ENCODE results near the gene GNB1. TPM values are rescaled to one million over a fixed set of nuclear protein-coding genes. Genes with fewer than 3 reads are reported as not detected.
A peak's percentile ranks its signal among the peaks of the same experiment; 100 is the strongest.
"Not testable (repeated sequence)": the region's sequence is repeated elsewhere in the genome, so short reads cannot be mapped to it uniquely, and the experiment has no call there.

Gene GNB1
- polyA plus RNA-seq (ENCODE audit: insufficient read length in 3 of 3), result 100 to 1,000 TPM; 278 to 310 (median 280) TPM
- long read RNA-seq, donor 1, transcript GNB1-201 (12 exons, 3,132 nt), result major isoform, 33 of 52 reads
- long read RNA-seq, donor 1, partial matches to known transcripts, result 13 of 52 reads
- long read RNA-seq, donor 1, other reads (novel, unspliced or antisense), result 0 of 52 reads
- long read RNA-seq, donor 2, transcript GNB1-209 (11 exons, 3,145 nt), result minor isoform, 6 of 48 reads
- long read RNA-seq, donor 2, transcript GNB1-201 (12 exons, 3,132 nt), result major isoform, 31 of 48 reads
- long read RNA-seq, donor 2, partial matches to known transcripts, result 11 of 48 reads
- long read RNA-seq, donor 2, other reads (novel, unspliced or antisense), result 0 of 48 reads
- long read RNA-seq, donor 3, transcript GNB1-201 (12 exons, 3,132 nt), result major isoform, 54 of 126 reads
- long read RNA-seq, donor 3, transcript GNB1-209 (11 exons, 3,145 nt), result minor isoform, 10 of 126 reads
- long read RNA-seq, donor 3, partial matches to known transcripts, result 61 of 126 reads
- long read RNA-seq, donor 3, other reads (novel, unspliced or antisense), result 0 of 126 reads
- long read RNA-seq, donor 4, transcript GNB1-209 (11 exons, 3,145 nt), result minor isoform, 8 of 95 reads
- long read RNA-seq, donor 4, transcript GNB1-201 (12 exons, 3,132 nt), result major isoform, 34 of 95 reads
- long read RNA-seq, donor 4, partial matches to known transcripts, result 51 of 95 reads
- long read RNA-seq, donor 4, other reads (novel, unspliced or antisense), result 0 of 95 reads
- long read RNA-seq, donor 5, result 0 reads
- long read RNA-seq, donor 6, transcript GNB1-201 (12 exons, 3,132 nt), result major isoform, 36 of 84 reads
- long read RNA-seq, donor 6, partial matches to known transcripts, result 40 of 84 reads
- long read RNA-seq, donor 6, other reads (novel, unspliced or antisense), result 0 of 84 reads
- long read RNA-seq, donor 7, transcript GNB1-209 (11 exons, 3,145 nt), result minor isoform, 7 of 103 reads
- long read RNA-seq, donor 7, transcript GNB1-201 (12 exons, 3,132 nt), result major isoform, 36 of 103 reads
- long read RNA-seq, donor 7, partial matches to known transcripts, result 58 of 103 reads
- long read RNA-seq, donor 7, other reads (novel, unspliced or antisense), result 0 of 103 reads
- long read RNA-seq, donor 8, transcript GNB1-209 (11 exons, 3,145 nt), result minor isoform, 6 of 94 reads
- long read RNA-seq, donor 8, transcript GNB1-201 (12 exons, 3,132 nt), result major isoform, 45 of 94 reads
- long read RNA-seq, donor 8, partial matches to known transcripts, result 37 of 94 reads
- long read RNA-seq, donor 8, other reads (novel, unspliced or antisense), result 5 of 94 reads
- long read RNA-seq, donor 9, transcript GNB1-201 (12 exons, 3,132 nt), result major isoform, 31 of 105 reads
- long read RNA-seq, donor 9, transcript GNB1-209 (11 exons, 3,145 nt), result minor isoform, 6 of 105 reads
- long read RNA-seq, donor 9, partial matches to known transcripts, result 67 of 105 reads
- long read RNA-seq, donor 9, other reads (novel, unspliced or antisense), result 0 of 105 reads
- long read RNA-seq, donor 10, transcript GNB1-209 (11 exons, 3,145 nt), result minor isoform, 11 of 107 reads
- long read RNA-seq, donor 10, transcript GNB1-201 (12 exons, 3,132 nt), result major isoform, 31 of 107 reads
- long read RNA-seq, donor 10, partial matches to known transcripts, result 56 of 107 reads
- long read RNA-seq, donor 10, other reads (novel, unspliced or antisense), result 9 of 107 reads
- long read RNA-seq, donor 11, transcript GNB1-201 (12 exons, 3,132 nt), result major isoform, 35 of 108 reads
- long read RNA-seq, donor 11, transcript GNB1-209 (11 exons, 3,145 nt), result minor isoform, 6 of 108 reads
- long read RNA-seq, donor 11, partial matches to known transcripts, result 67 of 108 reads
- long read RNA-seq, donor 11, other reads (novel, unspliced or antisense), result 0 of 108 reads
- long read RNA-seq, donor 12, transcript GNB1-201 (12 exons, 3,132 nt), result major isoform, 10 of 23 reads
- long read RNA-seq, donor 12, partial matches to known transcripts, result 10 of 23 reads
- long read RNA-seq, donor 12, other reads (novel, unspliced or antisense), result 0 of 23 reads
- long read RNA-seq, donor 13, transcript GNB1-201 (12 exons, 3,132 nt), result major isoform, 67 of 133 reads
- long read RNA-seq, donor 13, transcript GNB1-209 (11 exons, 3,145 nt), result minor isoform, 8 of 133 reads
- long read RNA-seq, donor 13, partial matches to known transcripts, result 41 of 133 reads
- long read RNA-seq, donor 13, other reads (novel, unspliced or antisense), result 12 of 133 reads
- long read RNA-seq, donor 14, transcript GNB1-201 (12 exons, 3,132 nt), result major isoform, 44 of 77 reads
- long read RNA-seq, donor 14, transcript GNB1-209 (11 exons, 3,145 nt), result minor isoform, 6 of 77 reads
- long read RNA-seq, donor 14, partial matches to known transcripts, result 26 of 77 reads
- long read RNA-seq, donor 14, other reads (novel, unspliced or antisense), result 0 of 77 reads
- long read RNA-seq, donor 15, transcript GNB1-201 (12 exons, 3,132 nt), result major isoform, 17 of 44 reads
- long read RNA-seq, donor 15, partial matches to known transcripts, result 25 of 44 reads
- long read RNA-seq, donor 15, other reads (novel, unspliced or antisense), result 0 of 44 reads
- long read RNA-seq, donor 16, transcript GNB1-201 (12 exons, 3,132 nt), result major isoform, 79 of 315 reads
- long read RNA-seq, donor 16, transcript GNB1-209 (11 exons, 3,145 nt), result minor isoform, 13 of 315 reads
- long read RNA-seq, donor 16, partial matches to known transcripts, result 212 of 315 reads
- long read RNA-seq, donor 16, other reads (novel, unspliced or antisense), result 9 of 315 reads

- peak; percentile 71 to 91 (median 89) for DNase-seq (ENCODE audit: extremely low read depth in 1 of 11, low read depth in 9 of 11, low spot score in 4 of 11)
Measured at GRCh38 chr1:1890506-1891348, at the start of gene GNB1. Gene GNB1 (minus strand): TSS chr1:1891087. CDS start chr1:1825453, 65,634 bp downstream.

- DNase-seq (ENCODE audit: extremely low read depth in 1 of 11, low read depth in 9 of 11, low spot score in 4 of 11), result no peak
Measured at GRCh38 chr1:1940123-1940425, 49.2 kb upstream of the GNB1 start.

GRCh38 chr1:1939296-1940122 lies 48.6 kb upstream of the GNB1 start:
- DNase-seq (ENCODE audit: extremely low read depth in 1 of 11, low read depth in 9 of 11, low spot score in 4 of 11), result no peak

DNA sequence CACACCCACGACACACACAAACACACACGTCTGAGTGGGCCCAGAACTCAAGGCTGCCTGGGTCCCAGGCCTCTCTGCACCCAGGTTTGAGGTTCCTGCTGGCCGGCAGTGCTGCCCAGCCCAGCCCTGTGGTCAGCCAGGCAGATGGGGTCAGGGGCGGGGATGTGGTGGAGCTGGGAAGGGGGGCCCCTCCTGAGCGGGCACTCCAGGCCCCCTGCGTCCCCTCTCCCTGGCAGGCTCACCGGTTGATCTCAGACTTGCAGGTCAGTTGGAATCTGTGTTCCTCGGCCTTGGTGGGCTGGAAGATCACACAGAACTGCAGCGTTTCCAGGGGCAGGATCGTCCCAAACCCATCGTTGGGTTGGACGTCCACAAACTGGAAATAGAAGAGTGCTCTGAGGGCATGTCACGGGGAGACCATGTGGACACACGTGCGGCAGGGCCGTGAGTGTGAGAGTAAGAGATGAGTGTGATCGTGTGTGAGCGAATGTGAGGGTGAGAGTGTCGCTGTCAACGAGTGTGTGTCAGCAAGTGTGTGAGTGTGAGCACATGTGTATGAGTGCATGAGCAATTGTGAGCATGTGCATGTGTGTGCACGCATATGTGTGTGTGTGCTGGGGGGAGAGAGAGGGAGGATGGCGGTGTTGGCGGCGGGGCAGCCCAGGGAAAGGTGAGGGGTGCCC lies 47.9 kb upstream of the GNB1 start:
- DNase-seq (ENCODE audit: extremely low read depth in 1 of 11, low read depth in 9 of 11, low spot score in 4 of 11), result no peak

GRCh38 chr1:1938276-1938573 lies 47.3 kb upstream of the GNB1 start:
- DNase-seq (ENCODE audit: extremely low read depth in 1 of 11, low read depth in 9 of 11, low spot score in 4 of 11), result no peak

- DNase-seq (ENCODE audit: extremely low read depth in 1 of 11, low read depth in 9 of 11, low spot score in 4 of 11), result no peak
Measured at GRCh38 chr1:1937549-1938275, 46.8 kb upstream of the GNB1 start.

DNA sequence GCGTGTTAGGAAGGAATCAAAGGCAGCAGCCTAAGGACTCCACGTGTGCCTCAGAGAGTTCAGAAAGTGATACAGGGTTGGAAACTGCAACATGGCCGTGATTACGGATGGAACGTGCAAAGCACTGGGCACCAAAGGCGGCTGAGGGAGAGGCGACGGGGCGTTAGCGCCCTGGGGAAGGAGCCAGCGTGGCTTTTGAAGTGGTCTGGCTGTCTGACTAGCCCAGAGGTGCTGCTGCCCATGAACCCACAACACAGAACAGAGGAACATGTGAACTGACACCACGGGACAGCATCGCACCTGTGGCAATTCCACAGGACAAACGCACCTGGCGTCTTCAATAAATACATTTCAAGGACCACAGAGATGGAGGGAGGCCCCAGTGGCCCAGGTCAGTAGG lies 46.2 kb upstream of the GNB1 start:
- no peak for DNase-seq (ENCODE audit: extremely low read depth in 1 of 11, low read depth in 9 of 11, low spot score in 4 of 11)

- not testable (repeated sequence) for DNase-seq (ENCODE audit: extremely low read depth in 1 of 11, low read depth in 9 of 11, low spot score in 4 of 11)
Measured at GRCh38 chr1:1934848-1935247, 44.0 kb upstream of the GNB1 start.

DNA sequence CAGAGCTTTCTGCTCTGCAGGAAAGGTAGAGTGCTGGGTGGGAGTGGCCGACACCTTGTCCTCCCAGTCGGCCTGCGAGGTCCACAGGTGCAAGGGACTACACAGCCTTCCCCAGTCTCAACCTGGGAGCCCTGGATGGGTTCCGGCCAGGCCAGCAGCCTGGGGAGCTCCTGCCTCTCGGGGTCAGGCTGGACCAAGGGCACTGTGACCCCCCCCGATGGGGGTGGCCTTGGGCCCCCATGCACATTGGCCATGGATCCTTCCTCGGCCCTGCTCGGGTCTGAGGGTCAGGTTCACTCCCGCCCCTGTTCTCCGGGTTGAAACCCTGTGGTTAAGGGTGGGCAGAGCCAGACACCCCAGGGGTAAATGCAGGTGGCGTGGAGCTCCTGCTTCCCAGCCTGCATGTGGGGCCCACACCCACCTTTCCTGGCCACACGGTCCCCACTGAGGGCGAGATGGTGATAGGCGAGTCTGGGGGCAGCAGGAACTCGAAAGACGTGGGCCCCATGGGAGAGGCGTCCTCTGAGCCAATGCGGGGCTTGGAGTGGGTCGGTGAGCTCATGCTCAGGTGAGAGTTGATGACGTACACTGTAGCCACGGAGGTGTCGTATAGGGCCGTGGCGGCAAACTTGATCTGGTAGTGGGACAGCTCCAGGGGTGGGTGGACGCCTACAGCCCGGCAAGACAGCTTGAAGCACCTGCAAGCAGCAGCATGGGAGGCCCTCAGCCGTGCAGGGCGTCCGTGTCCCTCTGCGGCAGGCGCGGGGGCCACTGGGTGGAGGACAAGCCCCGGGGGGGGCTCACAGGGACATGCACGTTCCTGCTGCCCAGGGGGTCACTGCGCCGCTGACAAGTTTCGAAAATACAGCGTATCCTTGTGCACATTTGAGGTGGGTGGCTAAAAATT lies 39.0 kb upstream of the GNB1 start:
- no peak for DNase-seq (ENCODE audit: extremely low read depth in 1 of 11, low read depth in 9 of 11, low spot score in 4 of 11)

DNA sequence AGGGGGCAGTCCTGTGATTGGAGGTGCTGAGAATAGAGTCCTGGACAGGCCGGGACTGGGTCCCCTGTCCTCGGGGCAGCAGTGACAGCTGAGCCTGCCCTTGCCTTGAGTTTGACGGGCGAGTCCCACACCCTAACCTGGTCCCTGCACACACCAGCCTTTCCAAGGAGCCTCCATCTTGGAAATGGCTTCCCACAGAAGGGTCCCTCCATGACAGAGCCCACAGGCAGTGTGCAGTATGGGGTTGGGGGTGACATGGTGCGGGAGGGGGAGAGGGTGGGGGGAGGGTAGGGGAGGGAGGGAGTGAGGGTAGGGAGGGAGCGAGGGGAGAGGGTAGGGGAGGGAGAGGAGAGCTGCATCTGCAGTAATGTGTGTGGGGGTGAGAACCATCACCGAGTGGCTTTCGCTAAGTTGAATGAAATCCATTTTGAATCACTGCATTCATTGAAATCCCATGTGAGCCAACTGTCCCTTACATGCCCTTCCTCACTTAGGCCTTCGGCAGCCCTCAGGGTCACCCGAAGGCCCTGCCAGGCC lies 38.3 kb upstream of the GNB1 start:
- DNase-seq (ENCODE audit: extremely low read depth in 1 of 11, low read depth in 9 of 11, low spot score in 4 of 11), result no peak

DNA sequence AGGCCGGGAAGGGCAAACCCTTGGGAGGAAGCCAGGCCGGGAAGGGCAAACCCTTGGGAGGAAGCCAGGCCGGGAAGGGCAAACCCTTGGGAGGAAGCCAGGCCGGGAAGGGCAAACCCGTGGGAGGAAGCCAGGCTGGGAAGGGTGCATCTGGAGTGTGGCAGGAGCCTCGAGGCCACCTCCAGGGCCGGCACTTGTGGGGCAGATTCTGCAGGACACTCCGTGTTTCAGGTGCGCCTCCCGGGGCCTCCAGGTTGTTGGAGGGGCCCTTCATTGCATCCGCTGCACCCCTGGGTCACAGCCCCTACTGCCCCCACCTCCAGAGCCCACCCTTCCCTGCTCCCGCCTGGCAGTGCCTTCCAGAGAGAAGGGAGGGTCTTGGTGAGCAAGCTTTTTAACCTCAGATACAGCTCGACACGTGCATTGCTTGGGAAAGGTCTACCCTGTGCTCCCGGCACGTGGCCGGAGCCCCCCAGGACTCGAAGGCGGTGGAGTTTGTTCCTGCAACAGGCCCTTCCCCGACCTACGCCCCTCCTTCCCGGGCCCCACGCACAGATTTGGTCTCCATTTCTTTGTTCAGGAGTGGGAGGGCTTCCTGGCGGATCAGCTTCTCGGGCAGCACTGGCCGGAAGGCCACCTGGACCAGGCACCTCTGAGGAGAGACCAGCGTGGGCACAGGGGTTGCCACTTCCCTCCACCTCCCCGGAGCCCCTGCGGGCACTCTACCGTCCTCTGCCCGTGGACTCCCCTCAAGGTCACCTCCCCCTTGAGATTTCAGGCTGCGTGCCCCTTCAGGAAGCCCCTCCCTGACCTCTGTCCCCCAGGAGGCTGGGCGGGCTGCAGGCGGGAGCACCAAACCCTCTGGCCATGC lies 37.6 kb upstream of the GNB1 start:
- no peak for DNase-seq (ENCODE audit: extremely low read depth in 1 of 11, low read depth in 9 of 11, low spot score in 4 of 11)

GRCh38 chr1:1927751-1928150 lies 36.9 kb upstream of the GNB1 start:
- DNase-seq (ENCODE audit: extremely low read depth in 1 of 11, low read depth in 9 of 11, low spot score in 4 of 11), result no peak
